Ramos (cell line): Measurements from ENCODE around the gene PDE6A.
"Not testable (repeated sequence)": the region's sequence is repeated elsewhere in the genome, so short reads cannot be mapped to it uniquely, and the experiment has no call there.

Source experiments
- in situ Hi-C: fragments of 300-500 bp; cut with MboI; formaldehyde crosslinking; loops from one replicate; pipeline ENCODE4 v1.14.3; 2022; ENCODE audit warnings: low sequenced_read_pairs; ENCODE audit not compliant: unreplicated experiment

Gene PDE6A

GRCh38 chr5:149898811-149899210 lies 45.8 kb downstream of the PDE6A start:
- in situ Hi-C loops = no loop called here

- in situ Hi-C loops = no loop called here
These were observed 48.9 kb downstream of the PDE6A start for GRCh38 chr5:149895416-149896345.

GRCh38 chr5:149894237-149894636 lies 50.4 kb downstream of the PDE6A start:
- in situ Hi-C loops = no loop called here

- in situ Hi-C loops = no loop called here
These were observed 51.1 kb downstream of the PDE6A start for GRCh38 chr5:149893403-149893931.

GRCh38 chr5:149892594-149892993 lies 52.0 kb downstream of the PDE6A start:
- in situ Hi-C loops = no loop called here

GRCh38 chr5:149888280-149888679 lies 56.3 kb downstream of the PDE6A start:
- in situ Hi-C loops = no loop called here

GRCh38 chr5:149887622-149888183 lies 56.9 kb downstream of the PDE6A start:
- in situ Hi-C loops = no loop called here

- in situ Hi-C loops = no loop called here
These were observed 57.7 kb downstream of the PDE6A start for GRCh38 chr5:149886692-149887470.

- in situ Hi-C loops = no loop called here
These were observed 58.5 kb downstream of the PDE6A start for GRCh38 chr5:149886060-149886459.

GRCh38 chr5:149885513-149885912 lies 59.1 kb downstream of the PDE6A start:
- in situ Hi-C loops = no loop called here

GRCh38 chr5:149883550-149883949 lies 61.0 kb downstream of the PDE6A start:
- in situ Hi-C loops = no loop called here

GRCh38 chr5:149882633-149883032 lies 62.0 kb downstream of the PDE6A start:
- in situ Hi-C loops = not testable (repeated sequence)

- in situ Hi-C loops = no loop called here
These were observed 62.7 kb downstream of the PDE6A start for GRCh38 chr5:149881874-149882273.

GRCh38 chr5:149881069-149881622 lies 63.4 kb downstream of the PDE6A start:
- in situ Hi-C loops = no loop called here

GRCh38 chr5:149879593-149879992 lies 65.0 kb downstream of the PDE6A start:
- in situ Hi-C loops = not testable (repeated sequence)

GRCh38 chr5:149878371-149878770 lies 66.2 kb downstream of the PDE6A start:
- in situ Hi-C loops = no loop called here

GRCh38 chr5:149873896-149874295 lies 70.7 kb downstream of the PDE6A start:
- in situ Hi-C loops = no loop called here

- in situ Hi-C loops = no loop called here
These were observed 72.1 kb downstream of the PDE6A start for GRCh38 chr5:149872351-149873040.

GRCh38 chr5:149871471-149871870 lies 73.1 kb downstream of the PDE6A start:
- in situ Hi-C loops = no loop called here

- in situ Hi-C loops = no loop called here
These were observed 73.9 kb downstream of the PDE6A start for GRCh38 chr5:149870697-149871096.
